Measurements from ENCODE around the gene DONSON. TPM values are rescaled to one million over a fixed set of nuclear protein-coding genes. Genes with fewer than 3 reads are reported as not detected.
"Not testable (repeated sequence)": the region's sequence is repeated elsewhere in the genome, so short reads cannot be mapped to it uniquely, and the experiment has no call there.

The DONSON gene
- total and polyA plus RNA-seq, 9 of the 15 experiments (the other 6 are each of a cell fraction or from before 2014, with no cell fraction given) = 26.7 to 124 (median 62.6) TPM

- not testable (repeated sequence) for FAIRE-seq
Measured at GRCh38 chr21:33576741-33577141, 11.7 kb downstream of the DONSON start.

GRCh38 chr21:33572350-33572749, 16.1 kb downstream of the DONSON start:
- H3K4me2 ChIP-seq (ENCODE audit: insufficient read depth, low read length) = no peak overlapping the region
- FAIRE-seq (no peak), DNase-seq (ENCODE audit: extremely low read depth in 1 of 4, low spot score in 3 of 4) (no peak), ATAC-seq (no peak)
- intact Hi-C loops (cut with micrococcal nuclease) (no loop called here), in situ Hi-C loops (cut with MboI) (no loop called here)
- peaks cover 98% of the 10 kb centered on the region for H3K36me3 ChIP-seq (ENCODE audit: control insufficient read depth, insufficient read depth, low read length)
- H2AFZ ChIP-seq (ENCODE audit: low read depth, low read length) = no peak overlapping the region
- H3K79me2 ChIP-seq (ENCODE audit: control insufficient read depth, insufficient read depth, low read length) = peaks cover 9% of the 10 kb centered on the region; the same call in 1 of the 3 replicates
- no peaks in the 10 kb centered on the region for H3K9me1 ChIP-seq (ENCODE audit: control insufficient read depth, insufficient read depth, low read length)
- H3K4me1 ChIP-seq (replicated peaks in 1 of 2; ENCODE audit: control insufficient read depth in 2 of 2, insufficient read depth in 2 of 2, low read length in 2 of 2) = no peaks in the 10 kb centered on the region
- TF ChIP-seq UBTF (IDR thresholded peaks at IDR 0.05; ENCODE audit: borderline replicate concordance in 1 of 2, low read depth in 2 of 2, low read length in 2 of 2) = no peak
- 0 out of 2 replicates have a peak, but pooled peaks have one; percentile 39 for TF ChIP-seq POLR2AphosphoS2 (IDR thresholded peaks at IDR 0.05; ENCODE audit: low read length)
- TF ChIP-seq NR2C1 (IDR thresholded peaks at IDR 0.05) = 0 out of 2 replicates have a peak, but pooled peaks have one; percentile 15
- 0 out of 2 replicates have a peak, but pooled peaks have one; percentile 21 for TF ChIP-seq NR2C1 (tag; IDR thresholded peaks at IDR 0.05)
- ChIA-PET POLR2A (interaction anchor here (0.6 to 12.7 kb wide), 4 partner anchors 10 to 72 kb away, joined by 3 to 130 read pairs (median 16); no protein-coding TSS in a partner anchor), CTCF (ENCODE audit: low intra/inter-chr PET ratio) (no interaction called here)
- no peaks in the 10 kb centered on the region for H4K20me1 ChIP-seq (replicated peaks; ENCODE audit: control insufficient read depth, insufficient read depth, low read length)
- H3K27me3 ChIP-seq (ENCODE audit: control insufficient read depth in 2 of 2, insufficient read depth in 2 of 2, low read length in 2 of 2) = no peaks in the 10 kb centered on the region
- no peak overlapping the region for H3K9ac ChIP-seq (ENCODE audit: insufficient read depth in 1 of 2, low read depth in 2 of 2, low read length in 2 of 2)
- no TSS peak for BruUV-seq (replicated peaks)
- no peak overlapping the region for H3K4me3 ChIP-seq
- H3K9me3 ChIP-seq (replicated peaks; ENCODE audit: control insufficient read depth, insufficient read depth, low read depth, low read length) = no peaks in the 10 kb centered on the region
- WGBS (ENCODE audit: insufficient coverage, low coverage, missing lambda C conversion rate) = 95% methylated on average over 3 of the region's 3 CpGs
- H3K27ac ChIP-seq (ENCODE audit: extremely low read depth, low read depth, low read length) = no peak overlapping the region

More at GRCh38 chr21:33576741-33577141, 11.7 kb downstream of the DONSON start:
- peak; percentile 64 for ATAC-seq
- H3K27me3 ChIP-seq (ENCODE audit: control insufficient read depth in 2 of 2, insufficient read depth in 2 of 2, low read length in 2 of 2); CTCF ChIA-PET (ENCODE audit: low intra/inter-chr PET ratio); H3K4me1 ChIP-seq (replicated peaks in 1 of 2; ENCODE audit: control insufficient read depth in 2 of 2, insufficient read depth in 2 of 2, low read length in 2 of 2); H3K9ac ChIP-seq (ENCODE audit: insufficient read depth in 1 of 2, low read depth in 2 of 2, low read length in 2 of 2); BruUV-seq (replicated peaks); H3K4me2 ChIP-seq (ENCODE audit: insufficient read depth, low read length); H3K9me1 ChIP-seq (ENCODE audit: control insufficient read depth, insufficient read depth, low read length); H3K9me3 ChIP-seq (replicated peaks; ENCODE audit: control insufficient read depth, insufficient read depth, low read depth, low read length); in situ Hi-C loops (cut with MboI); intact Hi-C loops (cut with micrococcal nuclease); H3K79me2 ChIP-seq (ENCODE audit: control insufficient read depth, insufficient read depth, low read length); DNase-seq (ENCODE audit: extremely low read depth in 1 of 4, low spot score in 3 of 4); H2AFZ ChIP-seq (ENCODE audit: low read depth, low read length); H3K27ac ChIP-seq (ENCODE audit: extremely low read depth, low read depth, low read length); H4K20me1 ChIP-seq (replicated peaks; ENCODE audit: control insufficient read depth, insufficient read depth, low read length); H3K4me3 ChIP-seq; TF ChIP-seq CEBPG (CRISPR knock-in tag; IDR thresholded peaks at IDR 0.05): not testable (repeated sequence)
- POLR2A ChIA-PET = interaction anchor here (1.0 to 1.8 kb wide), 3 partner anchors 8 to 318 kb away, joined by 4 to 6 read pairs (median 4); partner anchors contain the start of gene DONSON
- 49% methylated on average over 2 of the region's 2 CpGs for WGBS (ENCODE audit: insufficient coverage, low coverage, missing lambda C conversion rate)
- peaks cover 93% of the 10 kb centered on the region for H3K36me3 ChIP-seq (ENCODE audit: control insufficient read depth, insufficient read depth, low read length)
- TF ChIP-seq CEBPG (tag; conservative IDR thresholded peaks at IDR 0.05 in 1 of 2, IDR thresholded peaks at IDR 0.05 in 1 of 2) (peak in 1 of 2 experiments; percentile 69; a peak in 2 of 4 replicates), CEBPB (tag; IDR thresholded peaks at IDR 0.05) (peak; percentile 63), POLR2A (conservative IDR thresholded peaks at IDR 0.05) (peak; percentile 34)
